Panc1 (cell line): Measurements from ENCODE around the gene DDX10. TPM values are rescaled to one million over a fixed set of nuclear protein-coding genes. Genes with fewer than 3 reads are reported as not detected.

Source experiments
- ATAC-seq: fragments of 200-7000 bp; cut with Tn5 transposase; 2 replicates; pipeline ENCODE4 v1.9.1; 2020; ENCODE audit warnings: mild to moderate bottlenecking, moderate library complexity
- BruUV-seq: library from RNA; stranded (reverse); fragments of 400-500 nt; replicated peaks from 2 replicates; lab custom pipeline; 2021; lab: Mats Ljungman, UMichigan
- CTCF ChIA-PET: fragments of 300-600 bp; sonication (Branson Sonifier 250); formaldehyde crosslinking; loops from one replicate; lab custom pipeline; 2022; ENCODE audit warnings: antibody characterized with exemption; lab: Charles Lee
- POLR2A ChIA-PET: fragments of 300-600 bp; sonication (Branson Sonifier 250); formaldehyde crosslinking; loops from one replicate; lab custom pipeline; 2022; ENCODE audit warnings: antibody characterized with exemption; lab: Charles Lee
- DNase-seq: peaks from one replicate; pipeline ENCODE4 v3.0.0-alpha.2; 2010; ENCODE audit warnings: low read depth, low spot score
- H3K27ac ChIP-seq: 2 replicates; pipeline ENCODE4 v1.5.1; 2011; ENCODE audit warnings: mild to moderate bottlenecking, low read length, inconsistent platforms
- H3K27me3 ChIP-seq: fragments of 200-500 bp; sonication (Bioruptor generic); 2 replicates; pipeline ENCODE4 v1.6.0; 2014; ENCODE audit warnings: low read length, inconsistent platforms; ENCODE audit not compliant: control insufficient read depth, insufficient read depth
- H3K36me3 ChIP-seq: fragments of 200-500 bp; sonication (Bioruptor generic); 2 replicates; pipeline ENCODE4 v1.5.1; 2014; ENCODE audit warnings: inconsistent platforms, mild to moderate bottlenecking, low read length, moderate library complexity; ENCODE audit not compliant: control insufficient read depth, insufficient read depth
- H3K4me1 ChIP-seq: 2 replicates; pipeline ENCODE4 v1.5.1; 2011; ENCODE audit warnings: inconsistent platforms, mild to moderate bottlenecking, low read length, moderate library complexity; ENCODE audit not compliant: control insufficient read depth, insufficient read depth
- H3K4me3 ChIP-seq, 2 experiments: 2 replicates each; pipeline ENCODE4 v1.5.1; 2011 to 2012; ENCODE audit warnings: low read depth in 2 of 2, low read length in 2 of 2, mild to moderate bottlenecking in 2 of 2, inconsistent platforms in 1 of 2, moderate library complexity in 1 of 2
- H3K9me3 ChIP-seq: fragments of 200-500 bp; sonication (Bioruptor generic); 2 replicates; pipeline ENCODE4 v1.5.1; 2014; ENCODE audit warnings: low read depth, mild to moderate bottlenecking, inconsistent platforms, low read length, moderate library complexity; ENCODE audit not compliant: control insufficient read depth, insufficient read depth
- POLR2AphosphoS5 ChIP-seq: IDR thresholded peaks from 2 replicates; pipeline ENCODE4 v1.6.1; 2012; ENCODE audit warnings: mild to moderate bottlenecking, low read depth, low read length, moderate library complexity
- SIN3A ChIP-seq: IDR thresholded peaks from 2 replicates; pipeline ENCODE4 v1.6.1; 2012; ENCODE audit warnings: low read depth, mild to moderate bottlenecking, low read length, moderate library complexity, borderline replicate concordance; ENCODE audit not compliant: insufficient read depth
- TCF7L2 ChIP-seq: IDR thresholded peaks from 2 replicates; pipeline ENCODE4 v1.6.1; 2011; ENCODE audit warnings: mild to moderate bottlenecking, low read depth, low read length, inconsistent platforms
- in situ Hi-C: cut with HindIII; loops from 2 replicates; pipeline ENCODE4 v1.10.0; 2016; ENCODE audit warnings: low sequenced_read_pairs, low pct_unique_long_range_greater_than_20kb
- intact Hi-C: fragments of 100-400 bp; cut with micrococcal nuclease; formaldehyde crosslinking; loops from one replicate; pipeline ENCODE4 v1.10.0; 2022; ENCODE audit not compliant: unreplicated experiment
- total RNA-seq: library from RNA; stranded (reverse); gene quantifications from one replicate; pipeline ENCODE4 v1.2.1, GENCODE V29; 2021; ENCODE audit not compliant: unreplicated experiment
- TF ChIP-seq, protein P1 (sequence below): fragments of 450-650 bp; IDR thresholded peaks from 2 replicates; pipeline ENCODE4 v1.5.1; 2017; ENCODE audit warnings: mild to moderate bottlenecking
- TF ChIP-seq, protein P2 (sequence below), 2 experiments: IDR thresholded peaks; 2 replicates each; pipeline ENCODE4 v1.6.1; 2011 to 2012; ENCODE audit warnings: low read depth in 2 of 2, control low read depth in 1 of 2, low read length in 1 of 2, mild to moderate bottlenecking in 1 of 2, moderate library complexity in 1 of 2; ENCODE audit not compliant: insufficient read depth in 1 of 2

DDX10 gene
- total RNA-seq, 1 experiment from 2014 or later = 48.8 TPM

DNA sequence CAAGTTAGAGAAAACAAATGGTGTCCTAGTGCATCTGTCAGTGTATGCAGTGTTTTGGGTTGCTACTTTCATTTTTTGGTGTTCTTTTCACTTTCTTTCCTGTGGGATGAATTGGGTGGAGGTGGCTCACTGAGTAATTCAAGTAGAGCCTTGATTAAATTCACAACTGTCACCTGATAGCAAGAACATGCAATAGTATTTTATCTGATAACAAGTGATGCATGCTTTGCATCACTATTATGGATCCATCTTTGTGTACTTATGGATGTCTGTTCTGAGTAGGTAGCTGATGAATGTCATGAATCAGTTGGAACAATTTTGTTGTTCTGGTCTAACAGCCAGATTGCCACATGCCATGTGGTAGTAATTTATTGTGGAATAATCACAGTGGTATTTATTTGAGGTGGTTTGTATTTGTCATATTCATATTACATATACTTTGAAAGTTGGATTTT is 87.5 kb downstream of the DDX10 start:
- intact Hi-C loops (no loop called here), in situ Hi-C loops (no loop called here)
- Histone ChIP-seq H3K36me3 (no peaks in the 10 kb centered on the region), H3K4me1 (peaks cover 3% of the 10 kb centered on the region; the same call in 1 of the 2 replicates), H3K27ac (no peak overlapping the region), H3K4me3 (no peak overlapping the region), H3K9me3 (no peaks in the 10 kb centered on the region), H3K27me3 (no peaks in the 10 kb centered on the region)
- no TSS peak for BruUV-seq
- no peak for TF ChIP-seq SIN3A
- TF ChIP-seq, protein P1, sequence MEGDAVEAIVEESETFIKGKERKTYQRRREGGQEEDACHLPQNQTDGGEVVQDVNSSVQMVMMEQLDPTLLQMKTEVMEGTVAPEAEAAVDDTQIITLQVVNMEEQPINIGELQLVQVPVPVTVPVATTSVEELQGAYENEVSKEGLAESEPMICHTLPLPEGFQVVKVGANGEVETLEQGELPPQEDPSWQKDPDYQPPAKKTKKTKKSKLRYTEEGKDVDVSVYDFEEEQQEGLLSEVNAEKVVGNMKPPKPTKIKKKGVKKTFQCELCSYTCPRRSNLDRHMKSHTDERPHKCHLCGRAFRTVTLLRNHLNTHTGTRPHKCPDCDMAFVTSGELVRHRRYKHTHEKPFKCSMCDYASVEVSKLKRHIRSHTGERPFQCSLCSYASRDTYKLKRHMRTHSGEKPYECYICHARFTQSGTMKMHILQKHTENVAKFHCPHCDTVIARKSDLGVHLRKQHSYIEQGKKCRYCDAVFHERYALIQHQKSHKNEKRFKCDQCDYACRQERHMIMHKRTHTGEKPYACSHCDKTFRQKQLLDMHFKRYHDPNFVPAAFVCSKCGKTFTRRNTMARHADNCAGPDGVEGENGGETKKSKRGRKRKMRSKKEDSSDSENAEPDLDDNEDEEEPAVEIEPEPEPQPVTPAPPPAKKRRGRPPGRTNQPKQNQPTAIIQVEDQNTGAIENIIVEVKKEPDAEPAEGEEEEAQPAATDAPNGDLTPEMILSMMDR = no peak
- TF ChIP-seq TCF7L2 = no peak
- TF ChIP-seq, protein P2, sequence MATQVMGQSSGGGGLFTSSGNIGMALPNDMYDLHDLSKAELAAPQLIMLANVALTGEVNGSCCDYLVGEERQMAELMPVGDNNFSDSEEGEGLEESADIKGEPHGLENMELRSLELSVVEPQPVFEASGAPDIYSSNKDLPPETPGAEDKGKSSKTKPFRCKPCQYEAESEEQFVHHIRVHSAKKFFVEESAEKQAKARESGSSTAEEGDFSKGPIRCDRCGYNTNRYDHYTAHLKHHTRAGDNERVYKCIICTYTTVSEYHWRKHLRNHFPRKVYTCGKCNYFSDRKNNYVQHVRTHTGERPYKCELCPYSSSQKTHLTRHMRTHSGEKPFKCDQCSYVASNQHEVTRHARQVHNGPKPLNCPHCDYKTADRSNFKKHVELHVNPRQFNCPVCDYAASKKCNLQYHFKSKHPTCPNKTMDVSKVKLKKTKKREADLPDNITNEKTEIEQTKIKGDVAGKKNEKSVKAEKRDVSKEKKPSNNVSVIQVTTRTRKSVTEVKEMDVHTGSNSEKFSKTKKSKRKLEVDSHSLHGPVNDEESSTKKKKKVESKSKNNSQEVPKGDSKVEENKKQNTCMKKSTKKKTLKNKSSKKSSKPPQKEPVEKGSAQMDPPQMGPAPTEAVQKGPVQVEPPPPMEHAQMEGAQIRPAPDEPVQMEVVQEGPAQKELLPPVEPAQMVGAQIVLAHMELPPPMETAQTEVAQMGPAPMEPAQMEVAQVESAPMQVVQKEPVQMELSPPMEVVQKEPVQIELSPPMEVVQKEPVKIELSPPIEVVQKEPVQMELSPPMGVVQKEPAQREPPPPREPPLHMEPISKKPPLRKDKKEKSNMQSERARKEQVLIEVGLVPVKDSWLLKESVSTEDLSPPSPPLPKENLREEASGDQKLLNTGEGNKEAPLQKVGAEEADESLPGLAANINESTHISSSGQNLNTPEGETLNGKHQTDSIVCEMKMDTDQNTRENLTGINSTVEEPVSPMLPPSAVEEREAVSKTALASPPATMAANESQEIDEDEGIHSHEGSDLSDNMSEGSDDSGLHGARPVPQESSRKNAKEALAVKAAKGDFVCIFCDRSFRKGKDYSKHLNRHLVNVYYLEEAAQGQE (IDR thresholded peaks at IDR 0.05; ENCODE audit: insufficient read depth in 1 of 2, low read depth in 2 of 2, low read length in 1 of 2) = no peak
- ATAC-seq (no peak), DNase-seq (no peak)
- ChIA-PET CTCF (no interaction called here), POLR2A (no interaction called here)

DNA sequence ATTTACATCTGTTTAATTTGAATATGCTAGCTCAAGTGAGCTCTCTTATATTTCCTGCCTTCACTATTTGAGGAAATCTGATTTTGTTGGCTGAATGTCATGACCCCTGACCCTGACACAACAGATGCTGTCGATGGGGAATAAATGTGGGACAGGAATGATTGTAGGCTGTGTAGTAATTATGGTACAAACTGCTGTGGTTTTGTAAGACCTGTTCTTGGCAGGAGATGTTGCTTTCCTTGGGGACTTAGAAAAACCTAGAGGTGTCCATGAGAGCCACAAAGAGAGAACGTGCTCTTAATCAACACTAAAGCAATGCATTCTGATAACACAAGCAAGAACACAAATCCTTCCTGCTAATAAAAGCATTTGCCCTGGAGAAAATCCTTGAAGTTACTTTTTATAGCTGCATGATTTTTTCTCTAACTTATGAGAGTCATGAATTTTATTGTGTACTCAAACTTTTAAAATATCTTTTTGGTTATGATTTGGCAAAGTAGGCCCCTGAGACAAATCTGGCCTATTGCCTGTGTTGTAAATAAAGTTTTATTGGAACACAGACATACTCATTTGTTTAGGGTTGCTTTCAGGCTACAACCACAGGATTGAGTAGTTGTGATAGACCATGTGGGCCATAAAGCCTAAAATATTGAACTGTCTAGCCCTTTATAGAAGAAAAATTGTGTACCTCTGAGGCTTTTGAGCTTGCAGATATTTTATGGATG is 90.2 kb downstream of the DDX10 start:
- intact Hi-C loops (no loop called here), in situ Hi-C loops (no loop called here)
- Histone ChIP-seq H3K4me3 (no peak overlapping the region), H3K27ac (no peak overlapping the region), H3K4me1 (peaks cover 3% of the 10 kb centered on the region; the same call in 1 of the 2 replicates), H3K27me3 (no peaks in the 10 kb centered on the region), H3K9me3 (no peaks in the 10 kb centered on the region), H3K36me3 (no peaks in the 10 kb centered on the region)
- ChIA-PET POLR2A (no interaction called here), CTCF (no interaction called here)
- BruUV-seq = TSS peak; percentile 20
- no peak for TF ChIP-seq SIN3A
- TF ChIP-seq TCF7L2 = 0 out of 2 replicates have a peak, but pooled peaks have one; percentile 37
- DNase-seq (no peak), ATAC-seq (no peak)

DNA sequence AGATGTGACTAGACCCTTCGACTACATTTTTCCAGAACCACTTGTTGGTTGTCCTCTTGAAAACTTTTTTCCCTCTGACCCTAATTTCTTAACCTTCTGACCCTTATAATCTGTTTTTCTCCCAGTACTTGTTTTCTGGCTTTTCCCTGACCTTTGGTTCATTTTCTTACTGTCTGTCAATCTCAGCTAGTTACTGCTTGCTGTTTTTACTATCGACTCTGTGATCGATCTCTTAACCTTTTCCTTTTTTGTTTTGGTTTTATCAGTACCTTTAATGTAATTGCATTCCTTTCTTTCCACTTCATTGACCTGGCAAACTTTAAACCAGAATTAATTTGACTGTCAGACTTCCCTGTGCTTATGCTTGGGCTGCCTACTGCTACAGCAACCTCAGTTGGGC is 92.8 kb downstream of the DDX10 start:
- intact Hi-C loops (no loop called here), in situ Hi-C loops (no loop called here)
- no peaks in the 10 kb centered on the region for H3K27me3 ChIP-seq
- H3K36me3 ChIP-seq = no peaks in the 10 kb centered on the region
- H3K4me1 ChIP-seq = peaks cover 3% of the 10 kb centered on the region; the same call in 1 of the 2 replicates
- no TSS peak for BruUV-seq
- H3K4me3 ChIP-seq = no peak overlapping the region
- no peak overlapping the region for H3K27ac ChIP-seq
- POLR2A ChIA-PET = no interaction called here
- DNase-seq = no peak
- no peak for ATAC-seq
- no peak for TF ChIP-seq POLR2AphosphoS5
- TF ChIP-seq SIN3A = no peak
- TF ChIP-seq, protein P2 (IDR thresholded peaks at IDR 0.05; ENCODE audit: insufficient read depth in 1 of 2, low read depth in 2 of 2, low read length in 1 of 2) = no peak
- TF ChIP-seq, protein P1 = no peak
- no peak for TF ChIP-seq TCF7L2
- CTCF ChIA-PET = no interaction called here
- H3K9me3 ChIP-seq = no peaks in the 10 kb centered on the region
